HG03354 (cell line): ENCODE data around the gene AWAT2.

ENCODE experiments used
- ATAC-seq: cut with Tn5 transposase; IDR thresholded peaks from one replicate; pipeline ENCODE4 v1.9.1; 2021; ENCODE audit warnings: mild to moderate bottlenecking; ENCODE audit not compliant: unreplicated experiment, poor library complexity, severe bottlenecking

AWAT2 gene, protein sequence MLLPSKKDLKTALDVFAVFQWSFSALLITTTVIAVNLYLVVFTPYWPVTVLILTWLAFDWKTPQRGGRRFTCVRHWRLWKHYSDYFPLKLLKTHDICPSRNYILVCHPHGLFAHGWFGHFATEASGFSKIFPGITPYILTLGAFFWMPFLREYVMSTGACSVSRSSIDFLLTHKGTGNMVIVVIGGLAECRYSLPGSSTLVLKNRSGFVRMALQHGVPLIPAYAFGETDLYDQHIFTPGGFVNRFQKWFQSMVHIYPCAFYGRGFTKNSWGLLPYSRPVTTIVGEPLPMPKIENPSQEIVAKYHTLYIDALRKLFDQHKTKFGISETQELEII

DNA sequence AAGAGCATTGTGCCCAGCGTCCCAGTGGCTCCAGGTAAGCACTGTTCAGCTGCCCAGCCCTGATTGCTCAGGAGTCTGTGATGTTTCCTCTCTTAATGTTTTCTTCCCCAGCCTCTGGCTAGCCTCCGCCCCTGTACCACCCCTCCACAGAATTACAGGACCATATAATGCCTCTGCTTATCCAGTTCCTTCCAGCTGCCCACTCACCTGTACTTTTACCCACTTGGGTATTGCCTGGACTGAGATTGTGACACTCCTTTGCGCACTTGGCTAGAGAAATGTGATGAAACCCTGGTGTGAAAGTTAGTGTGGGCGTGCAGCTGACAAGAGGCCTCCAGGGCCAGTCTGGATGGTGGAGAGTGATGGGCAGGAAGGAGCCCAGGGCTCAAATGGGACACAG, at the start of gene AWAT2:
TSS of gene AWAT2 (minus strand) at position 14 of the 400 bp plus-strand sequence. CDS start at position 8, 6 bp downstream.
- no peak for ATAC-seq

DNA sequence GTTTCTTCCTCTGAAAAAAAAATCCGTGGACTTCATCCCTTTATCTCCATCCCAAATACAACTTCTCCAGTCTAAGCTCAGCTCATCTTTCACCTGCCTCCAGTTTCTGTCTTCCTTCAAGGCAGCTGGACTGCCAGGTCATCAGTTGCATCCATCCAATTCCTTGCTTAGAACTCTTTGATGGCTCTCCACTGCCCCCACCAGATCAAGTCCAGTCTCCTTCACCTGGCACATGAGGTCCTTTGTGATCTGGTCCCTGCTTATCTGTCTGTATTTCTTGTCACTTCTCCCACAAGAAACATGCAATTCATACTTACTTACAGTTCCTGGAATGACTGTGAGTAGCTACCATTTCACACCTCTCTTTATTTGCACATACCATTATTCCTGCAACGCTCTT, 46.3 kb upstream of the AWAT2 start:
- no peak for ATAC-seq

DNA sequence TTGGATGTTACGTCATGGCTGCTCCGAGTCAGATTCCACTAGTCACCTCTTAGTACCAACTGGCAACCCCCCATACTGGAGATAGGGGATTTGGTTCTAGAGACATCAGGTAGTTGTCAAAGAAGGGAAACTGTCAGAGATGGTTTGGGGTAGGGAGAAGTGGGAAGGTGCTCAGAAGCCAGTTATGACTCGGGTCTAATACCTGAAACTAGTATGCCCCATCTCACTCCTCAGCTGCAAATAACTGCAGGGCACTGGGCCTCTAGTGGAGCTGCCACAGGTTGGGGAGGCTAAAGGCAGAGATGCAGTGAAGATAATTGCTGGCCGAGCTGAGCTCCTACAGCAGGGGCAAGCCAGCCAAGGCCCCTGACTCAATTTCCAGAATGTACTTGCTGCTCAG, 42.5 kb upstream of the AWAT2 start:
- ATAC-seq, result no peak

DNA sequence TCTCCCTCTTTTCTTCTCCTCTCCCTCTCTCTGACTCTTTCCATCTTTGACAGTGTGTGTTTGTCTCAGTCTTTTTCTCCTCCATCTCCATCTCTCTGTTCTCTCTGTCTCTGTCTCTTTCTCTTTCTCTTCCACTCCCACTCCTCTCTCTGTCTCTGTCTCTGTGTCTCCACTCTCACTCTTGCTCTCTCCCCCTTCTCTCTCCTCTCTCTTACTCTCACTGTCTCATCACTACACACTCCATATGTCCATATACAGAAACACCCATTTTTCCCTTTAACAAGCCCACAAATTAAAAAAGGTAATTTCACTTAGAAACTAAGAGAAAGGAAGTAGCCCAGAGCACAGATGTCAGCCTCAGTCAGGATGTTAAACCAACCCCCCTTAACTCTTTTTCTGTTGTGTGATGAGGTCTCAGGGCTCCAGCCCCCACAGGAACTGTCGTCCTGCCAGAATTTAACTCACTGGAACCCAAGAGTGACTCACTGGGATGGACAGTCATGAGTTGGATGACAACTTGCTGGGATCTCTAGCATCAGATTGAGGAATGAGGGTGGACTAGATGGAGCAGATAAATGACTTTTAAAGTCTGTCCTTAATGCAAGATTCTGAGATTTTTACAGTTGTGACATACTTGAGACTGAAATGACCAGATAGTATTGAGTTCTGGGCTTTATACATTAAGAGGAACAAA, 40.0 kb upstream of the AWAT2 start:
- no peak for ATAC-seq

DNA sequence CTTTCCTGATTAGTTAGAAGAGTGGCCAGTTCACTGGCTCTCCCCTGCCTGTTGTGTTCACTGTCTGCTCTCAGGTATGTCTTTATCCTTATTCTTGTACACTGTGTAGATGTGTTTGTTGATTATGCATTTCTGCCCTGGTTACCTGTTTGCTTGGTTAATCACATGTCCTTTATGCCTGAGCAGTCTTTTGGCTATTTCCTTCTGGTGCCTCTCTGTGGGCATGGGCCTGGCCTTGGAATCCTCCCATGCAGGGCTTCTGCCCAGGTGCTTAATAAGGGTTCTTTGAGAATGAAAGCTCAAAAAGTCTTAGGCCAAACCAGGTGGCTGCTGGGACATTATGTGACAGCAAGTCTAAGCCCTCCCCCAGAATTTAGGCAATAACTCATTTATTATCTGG, 39.0 kb upstream of the AWAT2 start:
- no peak for ATAC-seq

DNA sequence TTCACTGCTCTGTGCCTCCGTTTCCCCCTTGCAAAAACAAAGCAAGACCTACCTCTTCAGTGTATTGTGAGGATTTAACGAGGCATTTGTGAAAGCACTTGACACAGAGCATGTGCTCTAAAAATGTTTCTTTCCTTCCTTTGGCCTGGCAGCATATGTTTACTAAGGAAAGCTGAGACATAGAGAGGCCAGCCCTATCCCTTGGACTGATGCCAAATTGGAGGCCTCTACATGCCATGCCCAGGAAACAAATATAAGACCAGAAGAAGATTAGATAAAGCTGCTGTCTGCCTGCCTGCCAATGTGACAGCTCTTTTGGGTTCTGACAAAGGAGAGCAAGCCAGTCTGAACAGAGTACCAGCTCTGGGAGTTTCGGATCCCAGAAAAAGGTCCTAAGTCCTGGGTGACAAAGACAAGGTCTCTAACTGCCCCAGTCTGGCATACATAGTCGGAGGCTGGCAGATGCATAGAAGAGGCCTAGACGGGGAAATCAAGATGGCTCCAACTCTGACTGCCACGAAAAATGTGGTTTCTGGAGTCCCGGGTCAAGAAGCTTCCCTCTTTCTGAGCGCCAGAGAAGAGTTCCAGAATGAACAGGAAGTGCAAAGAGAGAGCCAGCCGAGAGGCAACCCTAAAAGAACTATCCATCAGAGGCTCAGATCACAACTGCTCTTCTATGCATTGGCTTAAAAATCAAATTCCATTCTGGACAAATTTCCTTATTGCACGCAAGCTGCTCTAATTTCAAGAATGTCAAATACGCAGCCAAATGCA, 38.3 kb upstream of the AWAT2 start:
- no peak for ATAC-seq

DNA sequence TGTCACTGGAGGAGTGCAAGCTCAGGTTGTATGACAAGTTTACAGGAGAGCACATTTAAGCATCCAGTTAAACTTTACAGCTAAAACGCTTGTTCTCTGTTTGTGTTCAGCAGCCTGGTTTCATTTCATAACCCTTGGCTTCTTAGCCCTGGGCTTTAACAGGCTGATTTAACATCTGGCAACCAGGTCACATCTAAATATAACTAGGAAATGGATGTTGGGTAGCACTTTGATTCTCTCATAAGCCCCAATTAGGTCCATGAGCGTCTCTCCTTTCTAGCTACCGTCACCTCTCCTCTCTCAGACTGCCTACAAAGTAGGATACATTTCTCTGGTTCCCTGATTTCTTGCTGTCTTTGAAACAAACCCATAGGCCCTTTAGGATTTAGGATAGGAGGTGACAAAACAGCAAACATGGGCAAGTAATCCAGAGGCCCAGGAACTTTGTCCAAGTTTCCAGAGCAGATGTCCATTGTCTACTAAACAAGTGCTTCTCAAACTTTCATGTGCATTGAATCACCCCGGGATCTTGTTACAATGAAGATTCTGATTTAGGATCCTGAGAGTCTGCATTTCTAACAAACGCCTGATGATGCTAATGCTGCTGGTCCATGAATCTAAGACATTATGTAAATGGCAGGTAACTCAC, 35.0 kb upstream of the AWAT2 start:
- ATAC-seq, result no peak

DNA sequence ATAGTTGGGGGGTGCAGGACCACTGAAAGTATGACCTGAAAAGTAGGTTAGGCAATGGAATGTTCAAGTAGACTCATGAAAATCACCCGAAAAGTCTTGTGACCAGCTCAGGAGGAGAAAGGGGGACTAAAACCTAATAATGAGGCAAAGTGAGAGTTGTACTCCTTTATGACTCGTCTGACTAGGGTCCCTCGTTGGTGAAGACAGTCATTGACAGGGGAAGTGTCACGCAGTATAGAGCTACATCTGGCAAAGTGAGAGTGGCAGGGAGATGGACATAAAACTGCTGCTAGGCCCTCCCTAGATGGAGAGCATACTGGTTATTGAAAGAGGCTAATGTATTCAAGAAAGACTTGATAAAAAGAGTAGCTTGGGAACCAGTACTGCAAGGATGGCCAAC, 33.0 kb upstream of the AWAT2 start:
- no peak for ATAC-seq

DNA sequence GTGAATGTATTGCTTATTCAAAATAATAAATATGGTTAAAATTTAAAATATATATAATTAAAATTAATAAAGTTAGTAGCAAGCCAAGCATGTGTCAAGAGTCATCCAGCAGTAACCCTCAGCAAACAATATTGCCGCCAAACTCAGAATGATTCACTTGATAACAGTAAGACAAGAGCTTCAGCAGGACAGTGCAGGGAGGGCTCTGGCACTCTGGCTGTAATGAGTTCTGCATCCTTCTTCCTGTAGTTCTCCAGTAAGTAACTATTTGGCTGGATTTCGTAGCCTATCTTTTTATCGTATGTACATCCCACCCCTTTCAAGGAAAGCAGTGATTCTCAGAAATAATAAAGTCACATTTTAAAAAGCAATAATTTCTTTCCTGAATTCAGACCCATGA, 30.1 kb upstream of the AWAT2 start:
- no peak for ATAC-seq

DNA sequence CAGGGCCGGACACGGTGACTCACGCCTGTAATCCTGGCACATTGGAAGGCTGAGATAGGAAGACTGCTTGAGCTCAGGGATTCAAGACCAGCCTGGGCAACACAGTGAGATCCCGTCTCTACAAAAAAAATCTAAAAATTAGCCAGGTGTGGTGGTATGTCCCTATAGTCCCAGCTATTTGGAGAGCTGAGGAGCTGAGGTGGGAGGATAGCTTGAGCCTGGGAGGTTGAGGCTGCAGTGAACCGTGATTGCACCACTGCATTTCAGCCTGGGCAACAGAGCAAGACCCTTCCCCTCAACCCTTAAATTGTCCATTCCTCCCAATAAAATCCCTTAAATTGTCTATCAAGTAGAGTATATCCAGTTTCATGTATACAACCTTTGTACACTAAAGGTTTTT, 29.6 kb upstream of the AWAT2 start:
- no peak for ATAC-seq

DNA sequence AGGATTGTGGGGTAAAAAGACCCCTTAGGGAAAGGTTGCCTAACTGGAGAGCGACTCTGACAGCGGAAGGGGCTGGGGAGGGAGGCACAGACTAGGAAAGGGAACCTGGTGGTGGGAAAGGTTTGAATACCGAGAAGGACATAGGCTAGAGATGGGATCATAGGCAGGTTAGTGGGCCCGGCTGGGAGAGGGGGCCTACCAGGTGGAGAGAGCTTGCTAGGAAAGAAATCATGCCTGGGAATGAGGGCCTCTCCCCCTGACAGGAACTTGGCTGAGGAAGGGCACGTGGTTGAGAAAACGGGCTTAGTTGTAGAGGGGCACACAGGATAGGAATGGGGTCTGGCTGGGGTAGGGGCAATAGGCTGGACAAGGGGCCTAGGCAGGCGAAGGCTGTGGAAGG, 16.9 kb upstream of the AWAT2 start:
- ATAC-seq, result no peak

DNA sequence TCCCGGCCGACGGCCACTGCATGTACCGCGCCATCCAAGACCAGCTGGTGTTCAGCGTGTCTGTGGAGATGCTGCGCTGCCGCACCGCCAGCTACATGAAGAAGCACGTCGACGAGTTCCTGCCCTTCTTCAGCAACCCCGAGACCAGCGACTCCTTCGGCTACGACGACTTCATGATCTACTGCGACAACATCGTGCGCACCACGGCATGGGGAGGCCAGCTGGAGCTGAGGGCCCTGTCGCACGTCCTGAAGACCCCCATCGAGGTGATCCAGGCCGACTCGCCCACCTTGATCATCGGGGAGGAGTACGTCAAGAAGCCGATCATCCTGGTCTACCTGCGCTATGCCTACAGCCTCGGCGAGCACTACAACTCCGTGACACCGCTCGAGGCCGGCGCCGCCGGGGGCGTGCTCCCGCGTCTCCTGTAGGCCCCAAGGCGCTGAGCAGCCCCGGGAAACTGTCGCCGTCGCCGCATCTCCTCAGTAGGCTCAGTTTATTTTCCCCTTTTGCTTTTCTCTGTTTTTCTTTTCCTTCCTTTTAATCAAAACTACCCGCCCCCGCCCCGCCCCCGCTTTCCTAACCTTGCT, 13.3 kb upstream of the AWAT2 start:
- ATAC-seq, result no peak

DNA sequence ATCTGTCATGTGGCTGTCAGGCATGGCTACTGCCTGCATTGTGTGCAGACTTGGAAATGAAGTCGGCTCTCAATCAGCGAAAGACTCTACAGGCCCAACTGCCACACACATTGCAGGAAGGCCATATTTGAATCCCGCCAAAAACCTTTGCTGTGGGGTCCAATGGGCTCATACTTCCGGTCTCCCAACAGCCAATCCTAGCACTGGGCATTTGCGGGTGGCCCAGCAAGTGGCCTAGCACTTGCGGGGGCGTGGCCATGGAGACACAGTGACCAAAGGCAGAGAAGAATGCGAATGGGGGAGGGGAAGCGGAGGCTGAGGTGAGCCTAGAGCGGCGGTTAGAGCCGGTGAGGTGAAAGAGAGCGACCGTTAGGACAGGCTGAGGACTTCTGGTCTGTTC, 12.3 kb upstream of the AWAT2 start, which contains the start of gene OTUD6A:
TSS of gene OTUD6A (plus strand) at position 382 of the 400 bp plus-strand sequence. CDS start 68 bp downstream, outside the sequence.
- ATAC-seq, result no peak

DNA sequence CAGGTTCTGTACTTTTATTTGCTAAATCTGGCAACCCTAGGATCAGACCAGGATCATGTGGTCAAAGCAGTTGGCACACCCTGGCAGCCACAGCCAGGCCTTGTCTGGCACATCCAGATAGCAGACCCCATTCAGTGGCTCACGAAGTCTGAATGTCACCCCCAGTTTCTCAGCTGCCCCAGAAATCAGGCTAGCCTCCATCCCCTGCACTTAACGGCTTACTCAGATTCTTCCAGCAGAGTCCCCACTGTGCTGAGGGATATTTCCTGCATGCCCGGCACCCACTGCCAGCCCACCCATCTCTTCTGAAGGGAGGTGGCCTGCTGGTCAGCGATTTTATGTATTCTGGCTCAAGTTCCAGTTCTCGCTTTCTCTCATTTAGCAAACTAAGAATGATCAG, 4.7 kb upstream of the AWAT2 start:
- ATAC-seq, result no peak

DNA sequence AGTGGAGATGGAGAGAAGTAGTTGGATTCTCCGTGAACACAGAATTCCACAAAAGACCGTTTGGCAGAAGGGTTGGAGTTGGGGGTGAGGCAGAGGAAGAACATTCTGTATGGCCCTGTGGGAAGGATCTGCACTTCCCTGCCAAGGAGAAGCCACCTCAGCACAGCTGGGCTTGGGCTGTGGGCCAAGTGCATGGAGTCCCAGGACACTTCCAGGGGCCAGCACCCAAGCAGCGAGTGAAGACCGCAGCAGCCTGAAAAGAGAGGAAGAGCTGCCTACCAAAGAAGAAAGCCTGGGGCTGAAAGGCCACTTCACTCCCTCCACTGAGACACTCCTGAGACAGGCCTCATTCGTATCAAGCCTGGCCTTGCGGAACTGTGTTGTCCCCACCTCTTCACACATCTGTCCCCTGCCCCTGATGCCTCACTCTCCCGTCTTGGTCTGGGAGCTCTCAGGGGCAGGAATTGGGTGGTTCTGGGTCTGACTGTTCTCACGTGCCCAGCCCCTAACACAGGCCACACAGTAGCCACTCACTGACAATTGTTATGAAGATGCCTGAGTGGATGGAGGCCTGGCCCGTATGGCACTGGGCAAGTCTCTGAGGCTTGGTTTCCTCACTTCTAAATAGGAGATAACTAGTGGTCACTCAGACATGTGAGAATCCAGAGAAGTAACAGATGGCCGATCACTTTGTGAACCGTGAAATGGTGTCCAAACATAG, 3.3 kb upstream of the AWAT2 start:
- ATAC-seq, result no peak

DNA sequence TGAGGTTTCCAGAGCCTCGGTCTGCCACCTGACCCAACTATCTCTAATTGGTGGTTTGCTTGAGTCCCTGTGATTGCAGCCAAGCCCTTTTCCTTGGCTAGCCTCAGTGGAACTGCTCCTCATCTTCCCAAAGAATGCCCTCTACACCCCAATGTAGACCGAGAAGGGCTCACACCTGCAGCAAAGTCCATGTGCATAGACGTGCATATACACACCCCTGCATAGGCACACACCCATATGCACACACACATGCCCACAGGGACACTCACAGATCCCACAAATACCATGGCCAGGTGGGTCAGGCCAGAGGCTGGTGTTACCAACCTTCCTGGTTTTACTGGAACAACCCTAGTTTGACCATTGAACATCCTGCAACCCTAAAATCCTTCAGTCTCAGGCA, 332 bp downstream of the AWAT2 start:
- ATAC-seq, result no peak

DNA sequence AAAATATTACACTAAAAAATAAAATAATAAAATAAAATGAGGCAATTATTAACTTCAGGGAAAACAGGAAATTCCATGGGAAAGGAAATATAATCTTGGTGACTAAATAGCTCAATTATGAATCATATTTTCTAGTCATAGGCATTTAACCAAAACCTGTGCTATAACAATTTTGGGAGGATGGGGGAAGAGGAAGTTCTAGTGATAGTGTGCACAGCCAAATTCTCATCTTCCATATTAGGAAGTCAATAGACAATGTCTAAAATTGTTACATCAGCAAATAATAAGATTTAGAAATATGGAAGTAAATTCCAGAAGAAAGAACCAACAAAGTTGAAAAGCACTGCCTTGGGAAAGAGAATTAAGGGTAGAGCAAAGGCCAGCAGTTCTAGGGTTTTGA, 2.8 kb downstream of the AWAT2 start:
- no peak for ATAC-seq

DNA sequence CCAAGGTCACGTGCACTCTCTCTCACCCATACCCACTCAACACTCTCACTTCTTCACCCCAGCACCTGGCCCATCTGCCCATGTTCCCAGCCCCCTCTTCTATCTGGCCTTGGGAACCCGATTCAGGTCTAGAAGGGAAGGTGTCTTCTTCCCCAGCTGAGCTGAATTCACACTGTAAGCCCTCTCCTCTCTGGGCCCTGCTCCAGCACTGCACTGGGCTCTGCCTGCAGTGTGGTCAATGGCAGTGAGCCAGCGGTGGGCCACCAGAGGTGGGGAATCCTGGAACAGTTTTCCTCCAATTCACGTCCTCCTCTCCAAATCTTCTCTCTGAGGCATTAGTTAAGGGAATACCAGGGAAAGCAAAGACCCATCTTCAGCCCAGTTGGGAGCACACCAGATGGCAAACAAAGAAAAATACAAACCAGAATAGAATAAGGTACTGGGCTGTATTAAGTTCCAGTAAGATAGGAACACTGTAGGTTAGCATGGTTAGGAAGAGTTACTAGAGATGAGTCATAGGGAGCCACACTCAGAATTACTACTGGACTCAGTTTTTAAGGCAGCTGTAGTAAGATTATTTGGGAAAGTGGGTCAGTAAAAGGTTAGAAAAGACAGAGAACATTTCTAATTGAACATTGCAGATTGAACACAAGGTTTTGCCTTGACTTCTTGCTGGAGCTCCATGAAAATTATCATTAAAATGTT, 5.0 kb downstream of the AWAT2 start:
- ATAC-seq, result no peak

DNA sequence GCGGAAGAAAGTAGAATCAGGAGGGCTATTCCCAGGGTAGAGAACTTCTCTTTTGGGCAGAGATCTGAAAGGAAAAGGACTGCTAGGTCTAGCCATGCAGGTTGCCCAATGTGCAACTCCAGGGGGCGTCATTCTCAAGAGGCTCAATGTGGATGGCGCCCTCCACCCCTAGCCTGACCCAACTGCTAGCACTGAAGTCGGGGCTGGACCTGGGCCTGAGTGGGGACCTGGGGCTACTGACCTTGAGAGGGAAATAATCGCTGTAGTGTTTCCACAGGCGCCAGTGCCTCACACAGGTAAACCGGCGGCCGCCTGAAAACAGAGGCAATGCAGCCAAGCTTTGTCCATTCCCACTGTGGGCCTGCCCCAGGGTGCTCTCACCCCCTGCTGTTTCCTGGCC, 6.1 kb downstream of the AWAT2 start:
- no peak for ATAC-seq
